ENCODE results near the gene CAMTA1.

CAMTA1 gene

DNA sequence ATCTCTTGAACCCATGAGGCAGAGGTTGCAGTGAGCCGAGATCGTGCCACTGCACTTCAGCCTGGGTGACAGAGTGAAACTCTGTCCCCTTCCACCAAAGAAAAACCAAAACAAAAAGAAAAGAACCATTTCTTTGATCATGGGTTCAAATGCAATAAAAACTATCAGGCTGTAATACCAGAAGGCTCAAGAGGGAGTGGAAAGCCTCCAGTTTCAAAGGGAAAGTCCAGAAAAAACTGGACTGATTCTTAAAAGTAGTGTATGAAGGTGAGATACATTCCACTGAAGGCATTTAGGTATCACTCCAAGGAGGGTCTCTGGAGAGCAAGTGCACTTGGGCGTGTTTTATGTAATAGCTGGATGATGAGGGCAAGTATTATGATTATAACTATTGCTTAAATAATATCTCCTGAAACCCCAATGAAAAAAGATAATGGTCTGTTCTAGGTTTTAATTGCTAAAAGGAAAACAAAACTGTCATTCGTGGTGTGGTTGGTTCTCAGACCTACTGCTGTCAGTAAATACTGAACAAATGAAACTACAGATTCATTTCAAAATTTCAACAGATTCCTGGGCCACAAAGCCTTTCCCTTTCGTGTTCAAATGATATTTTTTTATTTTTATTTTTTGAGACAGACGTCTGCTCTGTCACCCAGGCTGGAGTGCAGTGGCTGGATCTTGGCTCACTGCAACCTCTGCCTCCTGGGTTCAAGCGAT, 6.0 kb upstream of the CAMTA1 start:
- no peak for DNase-seq (ENCODE audit: low spot score)

GRCh38 chr1:6782151-6782550, 3.1 kb upstream of the CAMTA1 start:
- DNase-seq (ENCODE audit: low spot score), result no peak

- no peak for DNase-seq (ENCODE audit: low spot score)
These were observed 2.0 kb upstream of the CAMTA1 start for GRCh38 chr1:6783221-6783620.

DNA sequence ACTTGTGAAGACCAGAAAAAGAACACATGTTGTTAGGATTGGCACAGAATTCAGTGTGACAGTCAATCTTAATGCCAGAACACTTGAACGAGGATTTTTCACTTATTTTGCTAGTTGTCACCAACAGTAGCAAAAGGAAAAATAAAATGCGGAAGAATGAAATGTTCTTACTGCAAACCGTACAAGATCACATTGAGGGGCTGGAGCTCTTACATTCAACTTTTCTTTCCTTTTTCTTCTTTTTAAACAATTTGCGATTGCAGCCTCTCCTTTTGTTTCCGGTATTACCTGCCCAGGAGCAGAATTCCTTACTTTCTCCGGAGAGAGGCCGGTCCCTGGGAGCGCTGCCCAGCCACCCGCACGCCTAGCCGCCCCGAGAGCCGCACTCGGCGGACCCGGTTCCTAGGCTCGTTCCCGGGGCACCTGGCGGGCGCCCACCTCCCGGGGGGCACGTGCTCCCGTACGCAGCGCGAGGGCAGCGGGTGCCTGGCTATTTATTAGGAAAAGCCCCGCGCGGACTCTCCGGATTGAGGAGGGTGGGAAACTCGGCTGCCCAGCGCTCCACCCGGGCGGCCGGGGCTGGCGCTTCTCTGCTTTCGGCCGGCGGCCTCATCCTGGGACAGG, 1.2 kb upstream of the CAMTA1 start:
- DNase-seq (ENCODE audit: low spot score), result peak; percentile 5

- DNase-seq (ENCODE audit: low spot score), result peak; percentile 100
These were observed 515 bp upstream of the CAMTA1 start for GRCh38 chr1:6784560-6785317.

DNA sequence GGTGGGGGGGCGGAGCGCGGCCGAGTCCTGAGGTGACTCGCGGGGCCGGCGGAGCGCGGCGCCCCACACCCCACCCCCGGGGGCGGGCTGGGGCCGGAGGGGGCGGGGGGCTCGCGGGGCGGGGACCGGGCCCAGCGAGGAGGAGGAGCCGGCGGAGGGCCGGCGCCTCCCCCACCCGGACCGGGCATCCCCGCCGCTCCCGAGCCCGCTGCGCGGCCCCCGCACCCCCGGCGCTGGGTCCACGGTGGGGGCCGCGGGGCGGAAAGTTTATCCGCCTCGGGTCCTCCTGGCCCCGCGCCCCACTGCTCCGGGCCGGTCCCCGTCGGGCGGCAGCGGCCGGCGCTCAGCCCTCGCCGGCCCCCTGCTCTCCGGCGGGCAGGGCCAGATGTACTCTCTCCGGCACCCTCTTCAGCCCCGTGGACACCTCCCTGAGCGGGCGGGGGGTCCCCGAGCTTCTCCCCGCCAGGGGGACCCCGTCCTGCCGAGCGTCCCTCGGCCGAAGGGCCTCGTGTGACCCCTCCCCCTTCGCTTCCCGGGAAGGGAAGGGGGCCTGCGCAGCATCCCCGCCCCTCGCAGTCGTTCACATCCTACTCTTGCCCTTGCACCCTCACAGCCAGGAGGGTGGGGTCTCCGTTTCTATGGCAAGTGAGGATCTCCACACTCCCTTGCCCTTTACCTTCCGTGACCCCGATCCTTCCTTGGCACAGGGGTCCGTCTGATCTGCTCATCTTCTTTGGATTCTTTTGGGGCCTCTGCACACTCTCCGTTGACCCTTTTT, 663 bp downstream of the CAMTA1 start:
- peak; percentile 37 for DNase-seq (ENCODE audit: low spot score)

GRCh38 chr1:6788946-6789345, 3.7 kb downstream of the CAMTA1 start:
- peak; percentile 7 for DNase-seq (ENCODE audit: low spot score)

DNA sequence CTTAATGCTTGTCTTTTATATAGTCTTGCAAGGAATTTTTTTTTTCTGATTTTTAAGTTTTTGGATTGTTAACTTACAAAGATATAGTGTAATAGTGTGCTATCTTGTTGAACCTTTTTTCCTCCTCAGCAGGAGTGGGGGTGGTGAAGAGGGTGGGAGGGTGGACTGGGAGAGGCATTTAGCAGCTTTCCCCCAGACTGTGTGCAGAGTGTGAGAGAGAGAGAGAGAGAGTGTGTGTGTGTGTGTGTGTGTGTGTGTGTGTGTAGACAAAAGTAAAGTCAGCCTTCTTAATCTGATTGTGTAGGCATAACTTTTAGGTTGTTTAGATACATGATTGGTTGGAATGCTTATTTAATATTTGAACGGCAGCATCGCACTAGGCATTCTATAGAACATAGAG, 4.9 kb downstream of the CAMTA1 start:
- DNase-seq (ENCODE audit: low spot score), result peak; percentile 7

GRCh38 chr1:6794164-6794563, 8.9 kb downstream of the CAMTA1 start:
- DNase-seq (ENCODE audit: low spot score), result no peak

DNA sequence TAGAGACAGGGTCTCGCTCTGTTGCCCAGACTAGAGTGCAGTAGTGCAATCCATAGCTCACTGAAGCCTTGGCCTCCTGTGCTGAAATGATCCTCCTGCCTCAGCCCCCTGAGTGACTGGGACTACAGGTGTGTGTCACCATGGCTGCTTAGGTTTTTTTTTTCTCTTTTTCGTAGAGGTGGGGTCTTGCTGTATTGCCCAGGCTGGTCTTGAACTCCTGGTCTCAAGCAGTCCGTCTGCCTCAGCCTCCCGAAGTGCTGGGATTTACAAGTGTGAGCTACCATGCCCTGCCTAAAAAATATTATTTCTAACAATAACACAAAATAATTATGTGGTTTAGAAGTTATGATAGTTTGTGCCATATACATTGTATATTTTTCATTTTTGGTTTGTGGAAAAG, 9.9 kb downstream of the CAMTA1 start:
- no peak for DNase-seq (ENCODE audit: low spot score)

DNA sequence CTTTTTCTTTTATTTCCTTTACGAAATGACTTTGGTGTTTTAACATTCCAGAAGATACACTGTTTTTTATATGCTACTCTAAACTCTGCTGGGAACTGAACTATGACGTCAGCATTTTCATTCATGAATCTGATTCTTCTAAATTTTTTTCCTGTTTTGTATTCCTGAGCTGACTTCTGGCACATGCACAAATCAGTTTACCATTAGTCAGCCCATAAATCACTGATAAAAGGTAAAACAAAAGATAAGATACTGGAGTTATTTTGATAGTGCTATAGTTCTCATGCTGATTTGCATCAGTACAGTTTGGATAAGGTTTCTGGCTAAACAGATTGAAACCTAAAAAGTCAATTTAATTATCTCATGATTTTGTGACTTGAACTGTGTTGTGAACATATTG, 10.4 kb downstream of the CAMTA1 start:
- no peak for DNase-seq (ENCODE audit: low spot score)

DNA sequence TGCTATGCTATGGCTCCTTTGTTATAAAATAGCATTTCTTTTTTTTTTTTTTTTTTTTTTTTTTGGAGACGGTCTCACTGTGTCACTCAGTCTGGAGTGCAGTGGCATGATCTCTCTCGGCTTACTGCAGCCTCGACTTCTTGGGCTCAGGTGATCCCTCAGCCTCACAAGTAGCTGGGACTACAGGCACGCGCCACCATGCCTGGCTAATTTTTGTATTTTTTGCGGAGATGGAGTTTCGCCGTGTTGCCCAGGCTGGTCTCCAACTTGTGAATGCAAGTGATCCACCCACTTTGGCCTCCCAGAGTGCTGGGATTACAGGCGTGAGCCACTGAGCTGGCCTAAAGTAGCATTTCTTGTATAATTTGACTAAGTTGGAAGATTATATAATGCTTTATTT, 10.8 kb downstream of the CAMTA1 start:
- DNase-seq (ENCODE audit: low spot score), result no peak

GRCh38 chr1:6799499-6799898, 14.2 kb downstream of the CAMTA1 start:
- DNase-seq (ENCODE audit: low spot score), result no peak

- DNase-seq (ENCODE audit: low spot score), result no peak
These were observed 15.5 kb downstream of the CAMTA1 start for GRCh38 chr1:6800745-6801144.

GRCh38 chr1:6801199-6801598, 15.9 kb downstream of the CAMTA1 start:
- no peak for DNase-seq (ENCODE audit: low spot score)

- no peak for DNase-seq (ENCODE audit: low spot score)
These were observed 16.7 kb downstream of the CAMTA1 start for GRCh38 chr1:6801966-6802365.

GRCh38 chr1:6802454-6802853, 17.2 kb downstream of the CAMTA1 start:
- no peak for DNase-seq (ENCODE audit: low spot score)

DNA sequence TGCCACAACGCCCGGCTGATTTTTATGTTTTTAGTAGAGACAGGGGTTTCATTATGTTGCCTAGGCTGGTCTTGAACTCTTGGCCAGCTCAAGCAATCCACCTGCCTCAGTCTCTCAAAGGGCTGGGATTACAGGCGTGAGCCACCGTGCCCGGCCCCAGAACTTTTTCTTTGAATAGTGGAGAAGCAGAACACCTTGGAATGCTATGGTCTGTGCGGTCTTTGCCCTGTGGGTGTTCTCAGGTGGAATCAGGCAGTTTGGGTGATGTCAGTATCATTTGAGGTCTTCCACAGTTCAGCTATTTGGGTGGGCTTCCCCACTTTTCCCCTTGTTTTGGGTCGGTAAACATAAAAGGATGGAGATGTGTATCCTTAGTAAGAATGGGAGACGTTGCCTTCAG, 17.6 kb downstream of the CAMTA1 start:
- DNase-seq (ENCODE audit: low spot score), result no peak

DNA sequence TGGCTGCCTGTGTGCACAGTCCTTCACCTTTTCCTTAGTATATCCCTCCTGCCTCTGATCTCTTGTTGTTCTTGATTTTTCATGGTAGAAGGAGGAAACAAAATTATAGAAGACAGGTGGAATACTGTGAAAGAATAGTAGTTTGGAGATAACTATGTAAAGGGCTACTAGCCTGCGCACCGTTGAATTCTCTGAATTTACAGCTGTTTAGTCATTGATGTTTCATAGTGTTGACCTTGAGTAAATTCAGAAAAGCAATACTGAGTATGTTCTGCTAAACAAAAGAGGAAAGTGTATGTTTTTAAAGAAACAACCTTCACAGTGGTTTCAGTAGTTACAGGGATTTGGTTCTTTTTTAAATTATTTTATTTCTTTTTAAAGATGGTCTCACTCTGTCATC, 18.1 kb downstream of the CAMTA1 start:
- no peak for DNase-seq (ENCODE audit: low spot score)

DNA sequence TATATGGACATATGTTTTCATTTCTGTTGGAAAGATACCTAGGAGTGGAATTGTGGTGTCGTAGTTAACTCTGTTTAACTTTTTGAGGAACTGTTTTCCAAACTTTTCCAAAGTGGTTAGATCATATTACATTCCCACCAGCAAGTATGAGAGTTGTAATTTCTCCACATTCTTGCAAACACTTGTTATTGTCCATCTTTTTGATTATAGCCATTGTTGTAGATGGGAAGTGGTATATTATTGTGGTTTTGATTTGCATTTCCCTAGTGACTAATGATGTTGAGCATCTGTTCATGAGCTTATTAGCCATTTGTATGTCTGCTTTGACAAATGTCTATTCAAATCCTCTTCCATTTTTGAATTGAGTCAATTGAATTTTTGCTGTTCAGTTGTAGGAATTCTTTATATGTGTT, 19.8 kb downstream of the CAMTA1 start:
- no peak for DNase-seq (ENCODE audit: low spot score)

DNA sequence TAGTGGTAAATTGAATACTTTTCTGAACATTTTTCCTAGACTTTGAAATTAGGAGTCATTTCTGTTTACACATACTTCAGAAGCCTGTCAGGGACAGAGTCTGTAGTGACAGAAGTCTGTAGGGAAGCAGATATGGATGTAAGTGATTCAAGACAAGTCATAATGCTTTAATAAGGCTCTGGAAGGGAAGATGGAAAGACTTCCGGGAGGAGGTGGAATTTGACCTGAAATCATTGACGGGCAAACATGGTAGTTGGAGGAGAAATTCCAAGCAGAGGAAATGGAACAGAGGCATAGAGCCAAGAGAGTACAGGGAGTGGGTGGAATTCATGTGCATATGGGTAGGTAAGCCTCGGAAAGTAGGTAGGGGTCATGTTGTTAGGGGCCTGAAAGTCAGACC, 22.5 kb downstream of the CAMTA1 start:
- no peak for DNase-seq (ENCODE audit: low spot score)

GRCh38 chr1:6809461-6809860, 24.2 kb downstream of the CAMTA1 start:
- DNase-seq (ENCODE audit: low spot score), result no peak

Data from putamen (tissue), 1 donor.